DOHH2 (cell line): ENCODE data around the gene ADM.

Source experiments
- H3F3A ChIP-seq: fragments of 200-600 bp; sonication (generic), shearing (Covaris generic); 2 replicates; pipeline ENCODE4 v1.6.0; 2016; ENCODE audit warnings: antibody characterized with exemption, mild to moderate bottlenecking; ENCODE audit not compliant: control insufficient read depth, insufficient read depth
- H3K27ac ChIP-seq: fragments of 200-600 bp; sonication (generic); 2 replicates; pipeline ENCODE4 v1.5.1; 2014; ENCODE audit warnings: low read depth, mild to moderate bottlenecking, low read length, moderate library complexity
- H3K27me3 ChIP-seq: fragments of 200-600 bp; sonication (generic); 2 replicates; pipeline ENCODE4 v1.6.1; 2014; ENCODE audit warnings: mild to moderate bottlenecking, low read length, mixed read lengths; ENCODE audit not compliant: control insufficient read depth
- H3K36me3 ChIP-seq: fragments of 200-600 bp; sonication (generic); 2 replicates; pipeline ENCODE4 v1.6.1; 2014; ENCODE audit warnings: mild to moderate bottlenecking, low read length, moderate library complexity, mixed read lengths; ENCODE audit not compliant: control insufficient read depth
- H3K4me1 ChIP-seq: fragments of 200-600 bp; sonication (generic); 2 replicates; pipeline ENCODE4 v1.6.1; 2014; ENCODE audit warnings: mild to moderate bottlenecking, low read length, mixed read lengths; ENCODE audit not compliant: control insufficient read depth
- H3K4me2 ChIP-seq: fragments of 200-600 bp; sonication (generic); 2 replicates; pipeline ENCODE4 v1.6.0; 2014; ENCODE audit warnings: mild to moderate bottlenecking, low read length, moderate library complexity
- H3K4me3 ChIP-seq: fragments of 200-600 bp; sonication (generic); 2 replicates; pipeline ENCODE4 v1.5.1; 2014; ENCODE audit warnings: mild to moderate bottlenecking, low read length, mixed read lengths
- H3K79me2 ChIP-seq: fragments of 200-600 bp; sonication (generic); 2 replicates; pipeline ENCODE4 v1.6.1; 2014; ENCODE audit warnings: mild to moderate bottlenecking, low read length, mixed read lengths; ENCODE audit not compliant: control insufficient read depth
- H3K9me2 ChIP-seq: fragments of 200-600 bp; sonication (generic); replicated peaks from 2 replicates; pipeline ENCODE4 v1.6.1; 2014; ENCODE audit warnings: mild to moderate bottlenecking, low read length, mixed read lengths; ENCODE audit not compliant: control insufficient read depth
- H3K9me3 ChIP-seq: fragments of 200-600 bp; sonication (generic); 2 replicates; pipeline ENCODE4 v1.6.1; 2014; ENCODE audit warnings: antibody characterized with exemption, low read length, mixed read lengths; ENCODE audit not compliant: control insufficient read depth, insufficient read depth
- H4K20me1 ChIP-seq: fragments of 200-600 bp; sonication (generic); 2 replicates; pipeline ENCODE4 v1.6.0; 2014; ENCODE audit warnings: low read depth, mild to moderate bottlenecking, antibody characterized with exemption, low read length, moderate library complexity; ENCODE audit not compliant: control insufficient read depth, insufficient read depth
- CTCF ChIP-seq: fragments of 200-600 bp; sonication (generic); IDR thresholded peaks from one replicate; pipeline ENCODE4 v1.5.1; 2014; ENCODE audit warnings: antibody characterized with exemption, mild to moderate bottlenecking, low read depth, low read length; ENCODE audit not compliant: poor library complexity, severe bottlenecking
- EZH2phosphoT487 ChIP-seq: fragments of 200-600 bp; sonication (generic); IDR thresholded peaks from 2 replicates; pipeline ENCODE4 v1.6.1; 2017; ENCODE audit warnings: borderline replicate concordance, mild to moderate bottlenecking, antibody characterized with exemption, low read length, moderate library complexity, mixed read lengths

The ADM gene

DNA sequence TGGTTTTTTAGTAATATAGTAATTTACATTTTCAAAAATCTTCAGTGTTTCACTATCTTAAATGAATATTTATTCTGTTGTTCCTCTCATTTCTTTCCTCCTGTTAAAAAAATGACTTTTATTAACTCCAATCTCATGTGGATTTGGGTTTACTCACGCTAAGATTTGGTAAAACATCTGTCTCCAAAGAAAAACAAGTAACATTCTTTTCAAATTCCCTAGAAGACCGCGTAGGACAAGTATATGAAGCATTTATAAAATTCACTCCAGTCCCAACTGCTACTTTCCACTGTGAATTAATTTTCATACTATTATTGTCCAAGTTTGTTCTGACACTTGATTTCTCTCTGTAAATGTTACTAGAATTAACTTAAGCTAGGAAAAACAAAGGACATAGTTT lies 37.1 kb upstream of the ADM start:
- no peaks in the 10 kb centered on the region for H3K4me1 ChIP-seq
- no peak overlapping the region for H3K27ac ChIP-seq
- TF ChIP-seq EZH2phosphoT487 (no peak), CTCF (no peak)
- H4K20me1 ChIP-seq = no peaks in the 10 kb centered on the region; the same call in 1 of the 2 replicates
- no peaks in the 10 kb centered on the region for H3K9me3 ChIP-seq
- H3F3A ChIP-seq = no peaks in the 10 kb centered on the region
- H3K9me2 ChIP-seq = no peaks in the 10 kb centered on the region
- no peaks in the 10 kb centered on the region for H3K27me3 ChIP-seq
- H3K36me3 ChIP-seq = no peaks in the 10 kb centered on the region
- no peaks in the 10 kb centered on the region for H3K79me2 ChIP-seq
- H3K4me3 ChIP-seq = no peak overlapping the region
- H3K4me2 ChIP-seq = no peak overlapping the region

- Histone ChIP-seq H3K4me3 (no peak overlapping the region), H3K79me2 (no peaks in the 10 kb centered on the region), H3K4me2 (no peak overlapping the region), H3K9me2 (no peaks in the 10 kb centered on the region), H3K27ac (no peak overlapping the region), H3K9me3 (no peaks in the 10 kb centered on the region), H3K36me3 (no peaks in the 10 kb centered on the region), H3F3A (no peaks in the 10 kb centered on the region; the same call in 1 of the 2 replicates), H3K27me3 (no peaks in the 10 kb centered on the region), H3K4me1 (no peaks in the 10 kb centered on the region), H4K20me1 (no peaks in the 10 kb centered on the region; the same call in 1 of the 2 replicates)
- TF ChIP-seq CTCF = no peak
- no peak for TF ChIP-seq EZH2phosphoT487
Observed at GRCh38 chr11:10268746-10269488, 36.0 kb upstream of the ADM start.

GRCh38 chr11:10272132-10272531 lies 32.7 kb upstream of the ADM start:
- H3K4me2 ChIP-seq = no peak overlapping the region
- no peak for TF ChIP-seq CTCF
- no peak for TF ChIP-seq EZH2phosphoT487
- no peaks in the 10 kb centered on the region for H3K9me2 ChIP-seq
- H3K79me2 ChIP-seq = no peaks in the 10 kb centered on the region
- no peaks in the 10 kb centered on the region; the same call in 1 of the 2 replicates for H3F3A ChIP-seq
- H3K9me3 ChIP-seq = no peaks in the 10 kb centered on the region
- no peak overlapping the region for H3K27ac ChIP-seq
- no peaks in the 10 kb centered on the region; the same call in 1 of the 2 replicates for H4K20me1 ChIP-seq
- no peaks in the 10 kb centered on the region for H3K36me3 ChIP-seq
- no peaks in the 10 kb centered on the region for H3K27me3 ChIP-seq
- H3K4me1 ChIP-seq = peaks cover 7% of the 10 kb centered on the region
- H3K4me3 ChIP-seq = no peak overlapping the region
